ENCODE results near the gene PEX3. TPM values are rescaled to one million over a fixed set of nuclear protein-coding genes. Genes with fewer than 3 reads are reported as not detected.
"Not testable (repeated sequence)": the region's sequence is repeated elsewhere in the genome, so short reads cannot be mapped to it uniquely, and the experiment has no call there.

PEX3 gene
- total and polyA plus RNA-seq, 2 of the 4 experiments (the other 2 are of a cell fraction), result 13.3 to 13.7 TPM

- H2BK20ac ChIP-seq (ENCODE audit: low read depth, low read length); H2BK5ac ChIP-seq (ENCODE audit: low read depth, low read length, poor library complexity, severe bottlenecking); ATAC-seq (ENCODE audit: low read depth); H3K27ac ChIP-seq (ENCODE audit: insufficient read depth, low read length); in situ Hi-C loops (cut with MboI; ENCODE audit: low sequenced_read_pairs); DNase-seq; H3K79me1 ChIP-seq (ENCODE audit: low read depth in 1 of 2, low read length in 2 of 2); H4K91ac ChIP-seq (ENCODE audit: insufficient read depth, low read depth, low read length); POLR2A ChIA-PET (ENCODE audit: unreplicated experiment); dilution Hi-C loops (cut with HindIII; ENCODE audit: low sequenced_read_pairs, unreplicated experiment); H3K14ac ChIP-seq (replicated peaks; ENCODE audit: low read depth, low read length); intact Hi-C loops (cut with micrococcal nuclease); H4K5ac ChIP-seq (ENCODE audit: low read depth, low read length); H3K56ac ChIP-seq (ENCODE audit: extremely low read depth, insufficient read depth, low read length); H3K4me1 ChIP-seq (ENCODE audit: control insufficient read depth, insufficient read depth, low read length); H3K18ac ChIP-seq (ENCODE audit: low read depth, low read length); H2BK120ac ChIP-seq (ENCODE audit: low read depth, low read length); H3K4ac ChIP-seq (ENCODE audit: low read depth, low read length); H2AFZ ChIP-seq (replicated peaks; ENCODE audit: low read length, poor library complexity); H3K9me3 ChIP-seq (ENCODE audit: control insufficient read depth, insufficient read depth, low read length); H3K23ac ChIP-seq (ENCODE audit: low read depth, low read length); H4K8ac ChIP-seq (ENCODE audit: low read depth in 2 of 2, low read length in 2 of 2); H2AK5ac ChIP-seq (ENCODE audit: low read depth, low read length); H3K9ac ChIP-seq (ENCODE audit: low read depth, low read length); H3K36me3 ChIP-seq (ENCODE audit: control insufficient read depth, insufficient read depth, low read length); H3K4me2 ChIP-seq (ENCODE audit: low read depth, low read length); H4K20me1 ChIP-seq (ENCODE audit: insufficient read depth, low read length); CTCF ChIA-PET; H3K4me3 ChIP-seq (ENCODE audit: insufficient read depth, low read depth, low read length); H3K9me1 ChIP-seq (ENCODE audit: insufficient read depth, low read length); H2BK15ac ChIP-seq (ENCODE audit: low read depth, low read length); BruUV-seq (replicated peaks); H3K27me3 ChIP-seq (ENCODE audit: control insufficient read depth, insufficient read depth, low read length); H2AK9ac ChIP-seq (replicated peaks; ENCODE audit: low read depth, low read length, poor library complexity): not testable (repeated sequence)
- WGBS, 2 experiments (ENCODE audit: extremely low coverage in 2 of 2, insufficient read length in 1 of 2), result no CpG with 5 or more reads among the region's 2 CpGs
Observed at GRCh38 chr6:143468823-143469222, 18.2 kb downstream of the PEX3 start.
